Hematopoietic multipotent progenitor cell treated with erythropoietin and hydrocortisone succinate and interleukin-3 and kit ligand, for 15 days (in vitro differentiated cells): ENCODE measurements around the gene FAM120C.
A peak's percentile ranks its signal among the peaks of the same experiment; 100 is the strongest.

ENCODE experiments used
- DNase-seq: peaks from one replicate; pipeline ENCODE4 v3.0.0-alpha.2; 2015; ENCODE audit warnings: low spot score

Gene FAM120C

GRCh38 chrX:54182864-54183613 is at the start of gene FAM120C:
FAM120C (minus strand) TSS chrX:54183254; CDS start chrX:54183198, 56 bp downstream.
- DNase-seq = peak; percentile 27

- no peak for DNase-seq
Observed at GRCh38 chrX:54230435-54231148, 47.5 kb upstream of the FAM120C start.

GRCh38 chrX:54223581-54223980 is 40.5 kb upstream of the FAM120C start:
- DNase-seq = no peak

- no peak for DNase-seq
Observed at GRCh38 chrX:54213603-54214002, 30.5 kb upstream of the FAM120C start.

GRCh38 chrX:54208531-54208930 is 25.5 kb upstream of the FAM120C start:
- no peak for DNase-seq

GRCh38 chrX:54198262-54198661 is 15.2 kb upstream of the FAM120C start:
- DNase-seq = no peak

- DNase-seq = no peak
Observed at GRCh38 chrX:54194982-54195588, 12.0 kb upstream of the FAM120C start.

- DNase-seq = no peak
Observed at GRCh38 chrX:54193085-54193821, 10.2 kb upstream of the FAM120C start.

GRCh38 chrX:54184474-54184873 is 1.4 kb upstream of the FAM120C start:
- DNase-seq = no peak

- peak; percentile 15 for DNase-seq
Observed at GRCh38 chrX:54182194-54182863, 725 bp downstream of the FAM120C start.

- DNase-seq = no peak
Observed at GRCh38 chrX:54181202-54181953, 1.7 kb downstream of the FAM120C start.

GRCh38 chrX:54180403-54180802 is 2.7 kb downstream of the FAM120C start:
- DNase-seq = no peak

GRCh38 chrX:54178100-54178940 is 4.7 kb downstream of the FAM120C start:
- no peak for DNase-seq

GRCh38 chrX:54177306-54177705 is 5.7 kb downstream of the FAM120C start:
- no peak for DNase-seq

GRCh38 chrX:54173791-54174190 is 9.3 kb downstream of the FAM120C start:
- no peak for DNase-seq

- no peak for DNase-seq
Observed at GRCh38 chrX:54172455-54172854, 10.6 kb downstream of the FAM120C start.

GRCh38 chrX:54171527-54172250 is 11.4 kb downstream of the FAM120C start:
- no peak for DNase-seq

GRCh38 chrX:54171091-54171490 is 12.0 kb downstream of the FAM120C start:
- DNase-seq = no peak

- no peak for DNase-seq
Observed at GRCh38 chrX:54166915-54167314, 16.1 kb downstream of the FAM120C start.
